H7 (cell line): Measurements from ENCODE around the gene OGDH. TPM values are rescaled to one million over a fixed set of nuclear protein-coding genes. Genes with fewer than 3 reads are reported as not detected.
"Not testable (repeated sequence)": the region's sequence is repeated elsewhere in the genome, so short reads cannot be mapped to it uniquely, and the experiment has no call there.

Source experiments
- DNase-seq: peaks from one replicate; pipeline ENCODE4 v3.0.0; 2012
- H3K27me3 ChIP-seq: 2 replicates; pipeline ENCODE4 v1.6.0; 2011; ENCODE audit warnings: mild to moderate bottlenecking, low read length; ENCODE audit not compliant: control insufficient read depth, insufficient read depth
- H3K36me3 ChIP-seq: replicated peaks from 2 replicates; pipeline ENCODE4 v1.5.1; 2011; ENCODE audit warnings: low read length; ENCODE audit not compliant: control insufficient read depth, insufficient read depth
- H3K4me3 ChIP-seq: 2 replicates; pipeline ENCODE4 v1.5.1; 2011; ENCODE audit warnings: low read depth, mild to moderate bottlenecking, control low read depth, low read length, moderate library complexity; ENCODE audit not compliant: insufficient read depth
- total RNA-seq: library from RNA; depleted of rRNA; stranded (reverse); fragments of >200 nt; shearing (Covaris generic); gene quantifications from 2 replicates; pipeline ENCODE4 v1.2.3, GENCODE V29; 2014

The OGDH gene
- total RNA-seq, 1 experiment from 2014 or later: 71.3 TPM

GRCh38 chr7:44724276-44724675 lies 117.8 kb downstream of the OGDH start:
- DNase-seq: no peak
- H3K36me3 ChIP-seq: no peaks in the 10 kb centered on the region
- H3K27me3 ChIP-seq: no peaks in the 10 kb centered on the region
- no peak overlapping the region for H3K4me3 ChIP-seq

GRCh38 chr7:44726250-44726649 lies 119.8 kb downstream of the OGDH start:
- not testable (repeated sequence) for DNase-seq, H3K36me3 ChIP-seq, H3K27me3 ChIP-seq, H3K4me3 ChIP-seq

GRCh38 chr7:44727158-44727936 lies 120.9 kb downstream of the OGDH start:
- Histone ChIP-seq H3K4me3 (no peak overlapping the region), H3K36me3 (no peaks in the 10 kb centered on the region), H3K27me3 (no peaks in the 10 kb centered on the region)
- no peak for DNase-seq

GRCh38 chr7:44727937-44728262 lies 121.5 kb downstream of the OGDH start:
- H3K36me3 ChIP-seq: no peaks in the 10 kb centered on the region
- no peak for DNase-seq
- H3K4me3 ChIP-seq: no peak overlapping the region
- H3K27me3 ChIP-seq: no peaks in the 10 kb centered on the region

GRCh38 chr7:44729949-44730590 lies 123.6 kb downstream of the OGDH start:
- H3K36me3 ChIP-seq: no peaks in the 10 kb centered on the region
- H3K27me3 ChIP-seq: no peaks in the 10 kb centered on the region
- no peak overlapping the region for H3K4me3 ChIP-seq
- DNase-seq: no peak

GRCh38 chr7:44732971-44733370 lies 126.5 kb downstream of the OGDH start:
- not testable (repeated sequence) for DNase-seq, H3K27me3 ChIP-seq, H3K4me3 ChIP-seq, H3K36me3 ChIP-seq

GRCh38 chr7:44733708-44734481 lies 127.5 kb downstream of the OGDH start:
- DNase-seq: no peak
- Histone ChIP-seq H3K4me3 (no peak overlapping the region), H3K36me3 (no peaks in the 10 kb centered on the region), H3K27me3 (no peaks in the 10 kb centered on the region)

- no peaks in the 10 kb centered on the region for H3K36me3 ChIP-seq
- no peak overlapping the region for H3K4me3 ChIP-seq
- H3K27me3 ChIP-seq: no peaks in the 10 kb centered on the region
- DNase-seq: no peak
These were observed 129.2 kb downstream of the OGDH start for GRCh38 chr7:44735403-44736165.

GRCh38 chr7:44736896-44737295 lies 130.5 kb downstream of the OGDH start:
- DNase-seq: no peak
- Histone ChIP-seq H3K4me3 (no peak overlapping the region), H3K36me3 (no peaks in the 10 kb centered on the region), H3K27me3 (no peaks in the 10 kb centered on the region)

GRCh38 chr7:44738051-44738723 lies 131.8 kb downstream of the OGDH start:
- no peak overlapping the region for H3K4me3 ChIP-seq
- no peaks in the 10 kb centered on the region for H3K36me3 ChIP-seq
- H3K27me3 ChIP-seq: no peaks in the 10 kb centered on the region
- no peak for DNase-seq

- H3K4me3 ChIP-seq: no peak overlapping the region
- no peaks in the 10 kb centered on the region for H3K27me3 ChIP-seq
- H3K36me3 ChIP-seq: no peaks in the 10 kb centered on the region
- DNase-seq: no peak
These were observed 132.6 kb downstream of the OGDH start for GRCh38 chr7:44738876-44739665.

GRCh38 chr7:44740055-44740454 lies 133.6 kb downstream of the OGDH start:
- Histone ChIP-seq H3K4me3 (no peak overlapping the region), H3K27me3 (no peaks in the 10 kb centered on the region), H3K36me3 (no peaks in the 10 kb centered on the region)
- no peak for DNase-seq

- H3K27me3 ChIP-seq: no peaks in the 10 kb centered on the region
- no peaks in the 10 kb centered on the region for H3K36me3 ChIP-seq
- no peak for DNase-seq
- H3K4me3 ChIP-seq: no peak overlapping the region
These were observed 137.3 kb downstream of the OGDH start for GRCh38 chr7:44743750-44744149.
